GM11168 (cell line): Measurements from ENCODE around the gene SPINT3.

Experiments
- in situ Hi-C: fragments of 300-500 bp; cut with MboI; formaldehyde crosslinking; loops from one replicate; pipeline ENCODE4 v1.12.0; 2022; ENCODE audit warnings: low sequenced_read_pairs; ENCODE audit not compliant: unreplicated experiment

SPINT3 gene

DNA sequence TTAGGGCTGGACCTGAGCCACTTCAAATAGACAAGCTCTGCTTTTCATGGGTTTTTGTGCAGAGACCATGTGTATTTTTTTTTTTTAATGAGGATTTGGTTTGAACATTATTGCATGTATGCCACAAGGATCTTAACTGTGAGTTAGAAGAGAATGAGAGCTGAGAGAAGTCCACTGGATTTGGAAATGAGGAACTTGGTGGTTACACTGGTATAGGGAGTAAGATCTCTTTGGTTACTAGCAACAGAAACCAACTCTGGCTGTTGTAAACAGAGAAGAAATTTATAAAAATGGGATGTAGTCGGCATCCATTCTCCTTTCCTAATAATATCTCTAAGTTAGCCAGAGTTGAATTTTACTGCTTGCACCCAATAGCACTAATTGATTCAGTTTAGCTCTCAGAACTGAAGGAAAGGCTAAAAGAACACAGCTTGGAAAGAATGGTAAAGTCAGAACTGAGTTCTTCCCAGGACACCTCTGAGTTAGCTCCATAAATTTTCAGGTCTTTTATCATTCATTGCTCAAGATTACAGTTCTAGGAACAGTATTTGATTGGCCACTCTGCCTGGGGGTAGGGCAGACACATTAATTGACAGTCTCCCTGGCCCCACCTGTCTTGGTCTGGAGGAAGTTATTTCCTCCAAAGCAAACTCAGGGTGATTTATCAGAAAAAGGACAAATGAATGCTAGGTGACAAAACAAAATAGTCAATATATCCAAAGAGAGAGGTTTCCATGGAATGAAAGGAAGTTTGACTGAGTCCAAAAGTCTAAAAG, 49.7 kb downstream of the SPINT3 start:
- in situ Hi-C loops, result no loop called here

DNA sequence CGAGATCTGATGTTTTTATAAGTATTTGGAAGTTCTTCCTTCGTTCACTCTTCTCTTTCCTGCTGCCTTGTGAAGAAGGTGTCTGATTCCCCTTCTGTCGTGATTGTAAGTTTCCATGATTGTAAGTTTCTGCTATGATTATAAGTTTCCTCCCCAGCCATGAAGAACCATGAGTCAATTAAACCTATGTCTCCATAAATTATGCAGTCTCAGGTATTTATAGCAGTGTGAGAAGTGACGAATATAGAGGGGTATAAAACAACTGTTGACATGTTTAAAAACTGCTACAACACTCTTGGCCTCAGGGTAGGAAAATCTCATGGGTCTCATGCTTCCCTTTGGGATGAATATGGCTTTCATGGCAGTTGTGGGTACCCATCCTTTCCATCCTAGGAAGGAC, 51.7 kb downstream of the SPINT3 start:
- in situ Hi-C loops, result no loop called here

DNA sequence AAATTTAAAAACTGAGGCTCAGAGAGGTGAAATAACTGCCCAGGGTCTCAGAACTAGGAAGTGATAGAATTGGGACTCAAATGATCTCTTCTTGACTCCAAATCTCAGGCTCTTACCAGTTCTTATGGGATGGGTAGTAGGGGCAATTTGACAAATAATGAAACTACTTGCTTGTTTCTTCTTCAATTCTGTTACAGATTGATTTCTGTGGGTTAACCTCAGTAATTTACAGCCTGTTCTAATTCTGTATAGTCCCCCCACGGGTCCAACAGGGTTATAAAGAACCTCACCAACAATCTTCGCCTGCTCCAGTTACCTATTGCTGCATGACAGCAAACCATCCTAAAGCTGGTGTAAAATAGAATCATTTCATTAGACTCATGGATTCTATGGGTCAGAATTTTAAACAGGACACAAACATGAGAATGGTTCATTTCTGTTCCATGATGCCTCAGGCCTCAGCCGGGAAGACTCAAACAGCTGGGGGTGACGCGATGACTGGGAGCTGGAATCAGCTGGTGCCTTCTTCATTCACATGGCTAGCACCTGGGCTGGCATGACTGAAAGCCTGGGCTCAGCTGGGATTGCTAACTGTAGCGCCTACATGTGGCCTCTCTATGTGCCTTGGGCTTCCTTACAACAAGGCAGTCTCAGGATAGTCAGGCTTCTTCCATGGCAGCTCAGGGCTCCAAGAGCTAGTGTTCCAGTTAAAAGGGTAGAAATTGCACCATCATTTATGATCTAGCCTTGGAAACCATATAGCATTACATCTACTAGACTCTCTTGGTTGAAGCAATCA, 52.5 kb downstream of the SPINT3 start:
- in situ Hi-C loops, result no loop called here
